Bronchial epithelial cell (primary cell): ENCODE measurements around the gene RFFL. TPM values are rescaled to one million over a fixed set of nuclear protein-coding genes. Genes with fewer than 3 reads are reported as not detected.

Experiments used
- DNase-seq: peaks from one replicate; pipeline ENCODE4 v3.0.0-alpha.2; 2010; ENCODE audit warnings: low read depth
- FAIRE-seq: peaks from 2 replicates; lab custom pipeline; 2011; peaks lifted over from hg19 to GRCh38; lab: Jason Lieb, UNC
- H3K27me3 ChIP-seq: 2 replicates; pipeline ENCODE4 v1.5.1; 2011; ENCODE audit warnings: low read length; ENCODE audit not compliant: control insufficient read depth, insufficient read depth
- H3K36me3 ChIP-seq: 2 replicates; pipeline ENCODE4 v1.5.1; 2011; ENCODE audit warnings: low read length; ENCODE audit not compliant: control insufficient read depth, insufficient read depth
- H3K4me3 ChIP-seq: 2 replicates; pipeline ENCODE4 v1.5.1; 2011; ENCODE audit warnings: mild to moderate bottlenecking, low read depth, low read length, control low read depth
- total RNA-seq: library from RNA; depleted of rRNA; stranded (reverse); fragments of >200 nt; gene quantifications from 2 replicates; pipeline ENCODE4 v1.2.1, GENCODE V29; 2014
- TF ChIP-seq, protein P1 (sequence below): IDR thresholded peaks from 2 replicates; pipeline ENCODE4 v1.5.1; 2011; ENCODE audit warnings: mild to moderate bottlenecking, moderate library complexity, low read length, control low read depth, inconsistent platforms; ENCODE audit not compliant: insufficient read depth, severe bottlenecking

Gene RFFL
- total RNA-seq, 1 donor from 2014 or later = 8.4 TPM

DNA sequence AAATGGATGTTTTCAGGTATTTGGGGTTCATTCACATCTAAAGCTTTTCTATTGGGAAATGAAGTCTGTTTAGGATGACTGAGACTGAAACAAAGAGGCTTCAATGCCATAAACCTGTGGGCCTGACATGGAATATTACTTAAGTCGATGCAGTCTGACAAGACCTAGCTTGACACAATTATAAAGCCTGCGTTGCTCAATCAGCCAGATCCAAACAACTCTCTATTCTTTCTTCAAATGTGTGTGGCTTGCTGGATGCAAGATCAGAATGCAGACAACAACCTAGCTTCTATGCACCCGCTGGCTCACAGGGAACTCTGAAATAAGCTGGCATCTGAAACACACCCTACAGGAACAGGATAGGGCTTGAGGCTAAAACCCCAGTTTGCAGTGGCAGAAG lies 40.0 kb downstream of the RFFL start:
- Histone ChIP-seq H3K27me3 (no peaks in the 10 kb centered on the region), H3K4me3 (no peak overlapping the region), H3K36me3 (peaks cover 15% of the 10 kb centered on the region)
- no peak for FAIRE-seq
- TF ChIP-seq, protein P1, sequence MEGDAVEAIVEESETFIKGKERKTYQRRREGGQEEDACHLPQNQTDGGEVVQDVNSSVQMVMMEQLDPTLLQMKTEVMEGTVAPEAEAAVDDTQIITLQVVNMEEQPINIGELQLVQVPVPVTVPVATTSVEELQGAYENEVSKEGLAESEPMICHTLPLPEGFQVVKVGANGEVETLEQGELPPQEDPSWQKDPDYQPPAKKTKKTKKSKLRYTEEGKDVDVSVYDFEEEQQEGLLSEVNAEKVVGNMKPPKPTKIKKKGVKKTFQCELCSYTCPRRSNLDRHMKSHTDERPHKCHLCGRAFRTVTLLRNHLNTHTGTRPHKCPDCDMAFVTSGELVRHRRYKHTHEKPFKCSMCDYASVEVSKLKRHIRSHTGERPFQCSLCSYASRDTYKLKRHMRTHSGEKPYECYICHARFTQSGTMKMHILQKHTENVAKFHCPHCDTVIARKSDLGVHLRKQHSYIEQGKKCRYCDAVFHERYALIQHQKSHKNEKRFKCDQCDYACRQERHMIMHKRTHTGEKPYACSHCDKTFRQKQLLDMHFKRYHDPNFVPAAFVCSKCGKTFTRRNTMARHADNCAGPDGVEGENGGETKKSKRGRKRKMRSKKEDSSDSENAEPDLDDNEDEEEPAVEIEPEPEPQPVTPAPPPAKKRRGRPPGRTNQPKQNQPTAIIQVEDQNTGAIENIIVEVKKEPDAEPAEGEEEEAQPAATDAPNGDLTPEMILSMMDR = no peak
- peak; percentile 76 for DNase-seq

DNA sequence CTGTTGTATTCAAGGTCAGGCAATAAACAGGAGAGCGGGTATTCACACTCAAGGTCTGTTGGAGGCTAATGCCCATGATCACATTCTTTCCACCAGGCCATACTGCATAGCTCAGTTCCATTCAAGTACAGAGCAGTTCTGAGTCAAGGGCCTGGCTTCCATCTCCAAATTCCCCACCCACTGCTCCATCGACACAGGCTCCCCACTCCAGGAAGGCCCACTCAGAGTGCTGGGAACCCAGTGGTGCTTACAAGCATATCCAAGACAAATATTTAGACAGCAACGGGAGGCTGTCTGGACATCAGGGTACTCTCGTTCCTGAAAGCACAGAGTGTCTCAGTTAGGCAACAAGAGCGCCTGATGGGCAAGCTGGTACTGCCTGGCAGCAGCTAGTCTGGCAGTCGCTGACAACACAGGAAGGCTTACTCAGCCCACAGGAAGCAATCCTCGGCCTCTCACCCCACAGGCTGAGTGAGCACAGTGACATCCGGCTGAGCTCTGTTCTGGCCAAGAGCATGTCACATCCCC lies 40.9 kb downstream of the RFFL start:
- Histone ChIP-seq H3K36me3 (peaks cover 15% of the 10 kb centered on the region), H3K4me3 (no peak overlapping the region), H3K27me3 (no peaks in the 10 kb centered on the region)
- peak; percentile 90 for DNase-seq
- TF ChIP-seq, protein P1 = no peak
- no peak for FAIRE-seq

DNA sequence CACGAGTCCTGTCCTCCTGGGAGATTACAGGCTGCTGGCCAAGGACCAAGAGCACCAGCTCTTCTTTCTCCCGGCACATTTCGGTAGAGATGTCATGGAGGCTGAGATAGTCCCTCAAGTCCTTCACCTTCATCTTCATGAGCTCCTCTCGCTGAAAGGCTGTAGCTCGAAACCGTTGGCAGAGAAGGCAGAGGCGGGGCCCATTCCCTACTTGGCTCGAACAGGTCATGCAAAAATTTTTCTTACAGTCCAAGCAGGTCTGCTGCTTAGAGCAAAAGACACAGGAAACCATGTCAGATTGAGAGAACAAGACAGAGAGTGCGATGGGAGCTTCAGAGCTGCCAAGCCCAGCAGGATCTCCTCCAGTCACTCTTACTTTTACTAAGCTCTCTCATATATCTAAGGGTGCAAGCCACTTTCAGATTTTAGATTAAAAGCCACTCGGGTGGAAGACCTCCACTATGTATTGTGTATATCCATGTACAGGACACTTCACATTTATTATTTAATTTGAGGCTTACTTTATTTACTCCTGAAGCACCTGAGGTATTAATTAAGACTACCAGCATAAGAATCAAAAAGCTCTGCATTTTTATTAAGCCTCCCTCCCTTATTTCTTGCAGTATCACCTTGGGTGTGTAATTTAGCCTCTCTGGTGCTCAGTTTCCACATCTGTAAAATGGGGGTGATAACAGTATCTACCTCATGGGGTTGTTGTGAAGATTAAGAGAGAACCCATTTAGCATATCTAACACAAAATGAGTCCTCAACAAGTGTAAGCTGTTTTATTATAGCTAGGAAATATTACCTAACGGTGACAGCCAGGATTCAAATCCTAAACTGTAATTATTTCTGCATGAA lies 41.8 kb downstream of the RFFL start:
- Histone ChIP-seq H3K4me3 (no peak overlapping the region), H3K36me3 (peaks cover 15% of the 10 kb centered on the region), H3K27me3 (no peaks in the 10 kb centered on the region)
- no peak for FAIRE-seq
- DNase-seq = no peak
- TF ChIP-seq, protein P1 = no peak

DNA sequence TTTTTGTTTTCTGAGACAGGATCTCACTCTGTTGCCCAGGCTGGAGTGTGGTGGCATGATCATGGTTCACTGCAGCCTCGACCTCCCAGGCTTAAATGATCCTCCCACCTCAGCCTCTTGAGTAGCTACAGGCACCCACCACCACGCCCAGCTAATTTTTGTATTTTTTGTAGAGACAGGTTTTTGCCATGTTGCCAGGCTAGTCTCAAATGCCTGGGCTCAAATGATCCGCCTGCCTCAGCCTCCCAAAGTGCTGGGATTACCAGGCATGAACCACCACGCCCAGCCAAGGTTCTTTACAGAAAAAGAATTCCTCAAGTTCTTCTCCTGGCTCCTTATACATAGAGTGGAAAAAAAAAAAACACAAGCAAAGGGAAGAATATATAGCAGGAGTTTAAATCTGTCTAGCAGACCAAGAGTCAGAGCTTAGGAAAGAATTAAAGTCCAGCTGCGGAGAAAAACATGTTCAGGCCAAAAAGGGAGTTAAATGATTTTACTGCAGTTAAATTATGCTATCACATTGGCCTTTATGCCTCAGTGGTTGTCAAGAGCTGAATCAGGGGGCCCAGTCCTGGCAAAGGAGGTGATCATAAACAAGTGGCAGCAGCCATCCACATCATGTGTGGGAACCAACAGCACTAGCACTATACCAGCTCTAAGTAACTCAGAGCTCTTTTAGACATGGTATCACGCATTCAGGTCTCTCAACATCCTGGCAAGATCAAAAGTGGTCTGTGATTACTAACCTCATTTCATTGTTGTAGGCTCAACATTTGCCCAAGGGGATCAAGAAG lies 43.9 kb downstream of the RFFL start:
- no peaks in the 10 kb centered on the region for H3K27me3 ChIP-seq
- H3K4me3 ChIP-seq = no peak overlapping the region
- peaks cover 16% of the 10 kb centered on the region for H3K36me3 ChIP-seq
- FAIRE-seq (no peak), DNase-seq (no peak)
- TF ChIP-seq, protein P1 = no peak

DNA sequence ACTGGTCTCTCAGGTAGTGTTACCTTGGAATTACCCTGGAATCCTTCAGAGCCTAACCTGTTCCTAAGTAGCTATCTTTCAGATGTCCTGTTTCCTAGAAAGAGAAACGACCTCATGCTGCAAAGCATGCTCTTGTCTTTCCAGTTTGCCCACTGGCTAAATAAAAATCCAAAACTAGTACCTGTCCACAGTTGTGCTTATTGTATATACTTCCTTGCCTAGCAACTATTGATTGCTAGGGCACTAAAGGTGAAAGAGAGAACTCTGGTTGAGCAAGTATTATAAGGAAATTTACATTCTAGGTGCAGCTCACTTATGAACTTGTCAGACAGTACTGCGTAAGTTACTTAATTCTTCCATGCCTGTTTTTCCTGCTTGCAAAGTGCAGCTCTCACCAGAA lies 44.7 kb downstream of the RFFL start:
- H3K27me3 ChIP-seq = no peaks in the 10 kb centered on the region
- peaks cover 16% of the 10 kb centered on the region for H3K36me3 ChIP-seq
- H3K4me3 ChIP-seq = no peak overlapping the region
- DNase-seq = no peak
- TF ChIP-seq, protein P1 = no peak
- no peak for FAIRE-seq
